Measurements from ENCODE around the gene MRPS11.
"Not testable (repeated sequence)": the region's sequence is repeated elsewhere in the genome, so short reads cannot be mapped to it uniquely, and the experiment has no call there.

Gene MRPS11

DNA sequence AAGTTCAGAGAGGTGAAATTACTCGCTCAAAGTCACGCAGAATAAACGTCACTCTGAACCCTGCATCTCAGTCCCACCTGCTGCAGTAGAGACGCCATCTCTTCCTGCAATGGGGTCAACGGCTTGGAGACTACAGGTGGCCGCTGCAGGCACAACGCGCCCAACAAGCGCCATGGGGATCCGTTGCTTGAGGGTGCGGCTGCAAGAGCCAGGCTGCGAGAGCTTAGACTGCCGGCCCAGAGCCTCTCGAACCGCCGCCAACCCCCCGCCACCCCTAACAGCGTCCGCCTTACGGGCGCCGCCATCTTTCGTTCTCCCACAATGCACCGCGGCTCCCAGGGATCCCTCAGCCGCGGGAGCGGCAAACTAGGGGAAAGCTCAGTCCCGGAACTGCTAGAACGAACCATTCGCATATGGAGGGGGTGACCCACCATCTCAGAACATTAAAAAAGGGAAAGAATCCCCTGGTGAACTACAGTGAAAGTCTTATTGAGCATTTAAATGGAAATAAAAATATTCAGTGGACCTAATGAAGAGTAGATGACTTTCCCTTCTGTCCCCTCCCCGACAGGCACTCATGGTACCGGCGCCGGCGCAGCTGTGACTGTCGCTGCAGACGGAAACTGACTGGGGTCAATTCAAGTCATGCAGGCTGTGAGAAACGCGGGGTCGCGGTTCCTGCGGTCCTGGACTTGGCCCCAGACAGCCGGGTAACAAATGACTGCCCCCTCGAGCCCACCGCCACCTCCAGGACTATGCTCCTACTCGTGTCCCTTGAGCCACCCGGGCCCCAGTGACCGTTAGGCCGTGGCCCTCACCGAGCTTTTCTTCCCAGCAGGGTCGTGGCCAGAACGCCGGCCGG is at the start of gene MRPS11, which contains the start of gene MRPL46:
MRPS11 (plus strand) TSS at position 636 of the 862 bp plus-strand sequence; CDS start at position 646, 10 bp downstream.
MRPL46 (minus strand) TSS at position 316 of the 862 bp plus-strand sequence; CDS start at position 305, 11 bp downstream.
- peak; percentile 55 for DNase-seq

GRCh38 chr15:88419830-88420229 is 47.7 kb upstream of the MRPS11 start:
- no peak for DNase-seq

GRCh38 chr15:88423331-88423730 is 44.2 kb upstream of the MRPS11 start:
- DNase-seq, result no peak

DNA sequence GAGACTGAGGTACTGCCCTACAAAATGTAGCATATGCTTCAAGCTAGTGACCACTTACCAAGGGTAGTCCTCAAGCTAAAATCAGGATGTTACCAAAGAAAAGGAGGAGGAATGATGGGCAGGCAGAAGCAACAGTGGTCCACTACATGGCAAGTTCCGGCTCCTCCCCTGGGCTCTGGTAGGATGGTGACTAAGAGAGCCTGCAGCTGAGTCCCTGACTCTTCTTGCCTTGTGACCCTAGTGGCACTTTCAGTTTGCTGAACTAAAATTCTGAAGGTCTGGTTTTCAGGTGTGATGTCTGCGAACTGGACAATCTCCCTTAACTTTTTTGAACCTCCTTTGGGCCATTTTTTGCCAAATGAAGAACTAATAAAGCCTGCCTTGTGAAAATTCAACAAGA is 41.2 kb upstream of the MRPS11 start:
- DNase-seq, result no peak

DNA sequence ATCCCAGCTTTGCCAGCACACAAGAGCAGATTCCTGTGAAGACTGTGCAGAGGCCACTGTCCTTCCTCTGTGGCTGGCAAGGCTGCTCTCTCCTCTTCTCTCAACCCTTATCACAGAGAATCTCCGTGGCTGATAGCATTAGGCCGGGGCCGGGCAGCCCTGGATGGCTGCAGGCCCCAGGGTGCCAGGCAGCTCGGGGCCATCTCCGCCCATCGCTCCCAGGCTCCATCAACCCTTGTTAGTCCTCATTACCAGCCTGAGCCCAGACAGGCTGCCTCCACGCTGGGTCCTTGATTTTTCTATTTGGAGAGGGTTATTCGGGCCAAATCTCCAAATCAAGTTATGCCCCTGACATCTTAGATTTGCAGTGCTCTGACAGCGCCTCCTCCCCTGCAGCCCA is 39.5 kb upstream of the MRPS11 start:
- no peak for DNase-seq

GRCh38 chr15:88428805-88429605 is 38.5 kb upstream of the MRPS11 start:
- DNase-seq, result no peak

DNA sequence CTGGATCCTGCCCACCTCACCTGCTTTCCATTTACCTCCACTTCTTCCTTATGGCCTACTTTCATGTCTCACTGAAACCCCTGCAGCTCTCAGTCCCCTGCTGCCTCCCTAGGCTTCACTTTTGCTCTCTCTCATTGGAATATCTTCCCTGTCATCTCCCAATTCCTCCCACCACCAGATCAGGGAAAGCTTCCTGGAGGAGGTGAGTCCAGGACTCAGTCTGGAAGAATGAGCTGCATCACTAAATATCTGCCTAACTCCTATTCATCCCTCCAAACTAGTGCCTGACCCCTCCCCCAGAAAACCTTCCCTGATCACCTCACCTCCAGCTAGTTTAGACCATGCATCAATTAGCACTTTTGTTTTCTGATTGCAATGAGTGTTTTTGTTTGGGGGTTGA is 37.5 kb upstream of the MRPS11 start:
- no peak for DNase-seq

DNA sequence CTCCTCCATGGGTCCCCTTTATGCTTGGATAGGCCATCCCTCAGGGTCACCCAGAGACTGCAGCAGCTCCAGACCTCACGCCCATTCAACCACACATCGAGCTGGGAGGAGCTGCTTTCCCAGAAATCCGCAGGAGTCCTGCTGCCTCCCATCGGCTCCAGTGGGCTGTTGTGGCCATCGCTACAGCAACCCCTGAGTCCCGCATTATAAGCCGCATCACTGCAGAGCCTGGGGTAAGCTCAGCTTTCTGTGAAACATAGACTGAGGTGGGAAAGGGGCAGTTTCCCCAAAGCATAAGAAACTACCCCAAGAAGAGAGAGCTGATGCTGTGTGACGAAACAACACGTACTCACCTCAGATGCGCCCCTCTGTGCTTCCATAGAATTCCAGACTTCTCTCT is 36.1 kb upstream of the MRPS11 start:
- DNase-seq, result no peak

GRCh38 chr15:88433046-88433685 is 34.3 kb upstream of the MRPS11 start:
- no peak for DNase-seq

- not testable (repeated sequence) for DNase-seq
Observed at GRCh38 chr15:88434106-88434505, 33.4 kb upstream of the MRPS11 start.

- no peak for DNase-seq
Observed at GRCh38 chr15:88438181-88438580, 29.3 kb upstream of the MRPS11 start.

DNA sequence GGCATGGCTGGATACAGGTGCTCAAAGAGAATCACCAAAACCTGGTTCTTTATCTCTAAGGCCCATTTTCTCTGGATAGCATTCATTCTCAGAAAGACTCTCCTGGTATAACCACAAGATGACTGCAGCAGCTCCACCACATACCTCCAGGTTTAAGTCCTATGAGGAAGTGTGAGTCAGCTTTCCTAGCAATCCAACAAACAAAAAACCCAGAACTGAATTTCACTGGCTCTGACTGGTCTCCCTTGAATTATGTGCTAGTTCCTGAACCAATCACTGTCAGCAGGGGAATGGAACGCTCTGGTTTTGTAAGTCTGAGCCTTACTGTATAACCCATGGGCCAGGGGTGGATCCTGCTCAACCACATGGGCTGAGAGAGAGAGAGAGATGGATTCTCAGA is 27.5 kb upstream of the MRPS11 start:
- no peak for DNase-seq

- no peak for DNase-seq
Observed at GRCh38 chr15:88441076-88441730, 26.3 kb upstream of the MRPS11 start.

GRCh38 chr15:88447206-88447605 is 20.3 kb upstream of the MRPS11 start:
- no peak for DNase-seq

- no peak for DNase-seq
Observed at GRCh38 chr15:88447741-88448140, 19.8 kb upstream of the MRPS11 start.

DNA sequence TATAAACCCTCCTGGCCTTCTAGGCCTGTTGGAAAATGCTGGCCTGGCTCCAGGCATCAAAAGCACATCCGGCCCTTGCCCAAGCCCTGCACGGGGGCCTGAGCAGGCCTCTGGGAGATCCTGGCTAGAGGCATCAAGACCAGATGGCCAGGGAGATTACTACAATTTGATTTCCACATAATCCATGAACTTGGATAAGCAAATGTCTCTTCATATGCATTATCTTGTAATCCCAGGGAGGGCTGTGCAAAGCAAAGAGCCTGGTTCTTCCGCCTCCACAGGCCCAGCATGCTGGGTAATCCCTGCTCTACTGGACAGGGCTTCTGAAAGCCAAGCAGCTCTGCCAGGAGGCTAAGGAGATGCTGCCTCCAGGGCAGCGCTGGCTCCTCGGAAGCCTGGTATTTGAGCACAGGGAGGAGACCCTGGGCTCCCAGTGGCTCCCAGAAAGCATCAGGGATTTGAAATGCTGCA is 18.5 kb upstream of the MRPS11 start:
- no peak for DNase-seq

GRCh38 chr15:88449581-88449980 is 17.9 kb upstream of the MRPS11 start:
- no peak for DNase-seq

GRCh38 chr15:88450125-88450798 is 17.2 kb upstream of the MRPS11 start:
- no peak for DNase-seq

GRCh38 chr15:88453651-88454050 is 13.9 kb upstream of the MRPS11 start:
- DNase-seq, result no peak

DNA sequence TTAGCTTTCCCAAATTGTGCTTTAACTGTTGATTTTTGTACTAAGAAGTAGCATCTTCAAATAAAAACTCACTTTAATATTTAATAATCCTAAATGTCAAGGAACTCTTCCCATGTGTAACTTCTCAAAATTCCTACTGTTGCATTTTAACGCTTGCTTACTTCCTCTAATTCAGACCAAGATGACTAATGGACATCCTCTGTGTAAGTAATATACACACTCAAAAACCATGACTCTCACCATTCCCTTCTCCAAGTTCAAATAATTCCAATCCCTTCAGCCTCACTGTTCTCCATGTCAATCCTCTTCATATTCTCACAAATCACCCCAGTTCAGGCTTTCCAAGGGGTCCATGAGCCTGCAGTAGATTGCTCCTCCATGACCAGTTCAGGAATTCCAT is 13.3 kb upstream of the MRPS11 start:
- DNase-seq, result no peak

DNA sequence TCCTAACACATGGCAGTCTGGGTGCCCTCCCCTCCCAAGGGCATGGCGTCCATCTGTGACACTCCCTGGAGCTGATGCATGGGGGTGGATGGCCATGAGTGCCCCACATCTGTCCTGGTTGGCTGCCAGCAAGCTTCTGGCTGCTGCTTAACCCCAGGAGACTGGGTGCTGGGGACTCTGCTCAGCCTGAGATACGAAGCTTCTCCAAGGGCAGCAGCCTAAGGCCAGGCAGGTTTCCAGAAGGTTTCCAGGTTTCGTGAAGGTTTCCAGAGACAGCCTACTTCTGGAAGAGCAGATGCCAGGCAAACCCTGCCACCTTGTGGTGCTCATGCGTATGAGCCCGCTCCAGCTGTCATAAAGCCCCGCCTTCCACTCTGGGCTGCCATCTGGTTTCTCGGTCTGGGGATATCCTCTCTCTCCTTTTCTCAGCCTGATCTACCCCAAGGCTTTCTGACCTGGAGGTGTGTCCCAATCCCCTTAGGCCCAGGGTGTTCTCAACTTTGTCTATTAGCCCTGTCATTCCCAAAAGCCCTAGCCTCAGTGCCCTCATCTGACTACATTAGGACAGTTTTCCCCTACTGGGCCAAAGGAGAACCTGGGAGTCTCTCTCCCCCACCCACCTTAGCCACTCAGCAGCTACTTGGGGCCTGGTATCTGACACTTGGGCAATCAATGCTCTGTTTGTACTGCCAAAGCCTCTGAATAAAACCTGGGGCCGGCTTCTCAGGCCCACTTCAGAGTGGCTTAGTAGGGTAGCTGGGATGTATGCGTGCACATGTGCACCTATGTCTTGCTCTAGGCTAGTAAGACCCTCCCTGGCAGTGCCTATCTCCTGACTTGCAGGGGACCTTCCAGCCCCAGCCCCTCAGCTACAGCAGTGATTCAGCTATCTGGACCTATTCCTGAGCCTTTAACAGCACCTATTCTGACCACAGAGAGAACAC is 12.4 kb upstream of the MRPS11 start:
- DNase-seq, result peak; percentile 41

Data from NCI-H2081 treated with DMSO at 0.1 percent for 48 hours (cell line).